ENCODE results near the gene OTOF.

OTOF gene

GRCh38 chr2:26453421-26454329, 24.2 kb downstream of the OTOF start:
- no peak for DNase-seq
- H3K4me1 Mint-ChIP-seq: peaks cover 26% of the 10 kb centered on the region
- H3K4me3 Mint-ChIP-seq: no peak overlapping the region
- peaks cover 9% of the 10 kb centered on the region for H3K27me3 Mint-ChIP-seq (ENCODE audit: low read depth, poor library complexity)
- no peak for TF ChIP-seq CTCF (IDR thresholded peaks at IDR 0.05)
- H3K36me3 Mint-ChIP-seq (ENCODE audit: low read depth): no peaks in the 10 kb centered on the region
- H3K27ac Mint-ChIP-seq: no peak overlapping the region
- peaks cover 3% of the 10 kb centered on the region for H3K9me3 Mint-ChIP-seq

- Mint-ChIP-seq H3K36me3 (ENCODE audit: low read depth) (no peaks in the 10 kb centered on the region), H3K4me1 (peaks cover 10% of the 10 kb centered on the region), H3K9me3 (peaks cover 3% of the 10 kb centered on the region), H3K27me3 (ENCODE audit: low read depth, poor library complexity) (peaks cover 9% of the 10 kb centered on the region), H3K27ac (no peak overlapping the region), H3K4me3 (no peak overlapping the region)
- DNase-seq: no peak
- no peak for TF ChIP-seq CTCF (IDR thresholded peaks at IDR 0.05)
These were observed 26.2 kb downstream of the OTOF start for GRCh38 chr2:26451700-26452099.

GRCh38 chr2:26450031-26450635, 27.8 kb downstream of the OTOF start:
- TF ChIP-seq CTCF (IDR thresholded peaks at IDR 0.05): no peak
- H3K9me3 Mint-ChIP-seq: peaks cover 3% of the 10 kb centered on the region
- H3K27ac Mint-ChIP-seq: no peak overlapping the region
- peaks cover 12% of the 10 kb centered on the region for H3K27me3 Mint-ChIP-seq (ENCODE audit: low read depth, poor library complexity)
- no peaks in the 10 kb centered on the region for H3K4me1 Mint-ChIP-seq
- no peak for DNase-seq
- H3K4me3 Mint-ChIP-seq: no peak overlapping the region
- H3K36me3 Mint-ChIP-seq (ENCODE audit: low read depth): no peaks in the 10 kb centered on the region

GRCh38 chr2:26449278-26450030, 28.5 kb downstream of the OTOF start:
- H3K9me3 Mint-ChIP-seq: peaks cover 3% of the 10 kb centered on the region
- H3K4me3 Mint-ChIP-seq: no peak overlapping the region
- TF ChIP-seq CTCF (IDR thresholded peaks at IDR 0.05): no peak
- no peaks in the 10 kb centered on the region for H3K4me1 Mint-ChIP-seq
- DNase-seq: no peak
- H3K27me3 Mint-ChIP-seq (ENCODE audit: low read depth, poor library complexity): peaks cover 11% of the 10 kb centered on the region
- H3K27ac Mint-ChIP-seq: no peak overlapping the region
- H3K36me3 Mint-ChIP-seq (ENCODE audit: low read depth): no peaks in the 10 kb centered on the region

GRCh38 chr2:26448651-26449050, 29.3 kb downstream of the OTOF start:
- H3K27ac Mint-ChIP-seq: no peak overlapping the region
- peaks cover 3% of the 10 kb centered on the region for H3K9me3 Mint-ChIP-seq
- H3K36me3 Mint-ChIP-seq (ENCODE audit: low read depth): no peaks in the 10 kb centered on the region
- H3K4me1 Mint-ChIP-seq: no peaks in the 10 kb centered on the region
- no peak overlapping the region for H3K4me3 Mint-ChIP-seq
- no peak for DNase-seq
- TF ChIP-seq CTCF (IDR thresholded peaks at IDR 0.05): no peak
- H3K27me3 Mint-ChIP-seq (ENCODE audit: low read depth, poor library complexity): peaks cover 12% of the 10 kb centered on the region

Measured in nephron progenitor cell (in vitro differentiated cells).